HEK293 (cell line): ENCODE measurements around the gene NOB1.

Experiments
- CTCF ChIA-PET: fragments of 350-600 bp; formaldehyde crosslinking; extraction: SDS; loops from one replicate; lab custom pipeline; 2021; ENCODE audit warnings: antibody characterized with exemption; lab: Yijun Ruan, JAX
- POLR2A ChIA-PET: fragments of 300-600 bp; formaldehyde crosslinking; extraction: SDS; loops from one replicate; lab custom pipeline; 2020; ENCODE audit warnings: antibody characterized with exemption, inconsistent platforms; lab: Yijun Ruan, JAX
- H3K27ac ChIP-seq: fragments of 200-500 bp; sonication (Bioruptor generic); 2 replicates; pipeline ENCODE4 v1.5.1; 2014; ENCODE audit warnings: low read depth, low read length, control low read depth, inconsistent platforms; ENCODE audit errors: extremely low read depth
- H3K36me3 ChIP-seq, 2 experiments: fragments of 200-500 bp in 1 of 2; sonication (Bioruptor generic) in 1 of 2; 1 replicate in 1 of 2; 2 replicates in 1 of 2; pipeline ENCODE4 v1.5.1; 2014 to 2017; ENCODE audit warnings: inconsistent platforms in 2 of 2, low read length in 2 of 2; ENCODE audit not compliant: control insufficient read depth in 2 of 2, insufficient read depth in 1 of 2
- H3K4me1 ChIP-seq: fragments of 200-500 bp; sonication (Bioruptor generic); 2 replicates; pipeline ENCODE4 v1.5.1; 2014; ENCODE audit warnings: mild to moderate bottlenecking, low read length, inconsistent platforms; ENCODE audit not compliant: control insufficient read depth, insufficient read depth
- H3K4me3 ChIP-seq: 2 replicates; pipeline ENCODE4 v1.5.1; 2011; ENCODE audit warnings: low read depth, mild to moderate bottlenecking, control low read depth, low read length, moderate library complexity
- H3K9me3 ChIP-seq: fragments of 200-500 bp; sonication (Bioruptor generic); 2 replicates; pipeline ENCODE4 v1.5.1; 2014; ENCODE audit warnings: low read depth, low read length, inconsistent platforms; ENCODE audit not compliant: control insufficient read depth, insufficient read depth
- GLIS2 ChIP-seq: fragments of 450-650 bp; formaldehyde crosslinking; IDR thresholded peaks from 2 replicates; pipeline ENCODE4 v1.5.1; 2016; ENCODE audit warnings: missing biosample characterization, missing genetic modification characterization
- IKZF3 ChIP-seq: fragments of 450-650 bp; IDR thresholded peaks from 2 replicates; pipeline ENCODE4 v1.5.0; 2018; ENCODE audit warnings: missing biosample characterization, mild to moderate bottlenecking, missing genetic modification characterization, moderate library complexity
- REPIN1 ChIP-seq: fragments of 450-650 bp; formaldehyde crosslinking; IDR thresholded peaks from 2 replicates; pipeline ENCODE4 v1.5.1; 2017; ENCODE audit warnings: missing biosample characterization, missing genetic modification characterization, low read depth
- ZBTB48 ChIP-seq: fragments of 450-650 bp; formaldehyde crosslinking; IDR thresholded peaks from 2 replicates; pipeline ENCODE4 v1.5.1; 2016; ENCODE audit warnings: missing biosample characterization, missing genetic modification characterization
- ZFHX2 ChIP-seq: fragments of 450-650 bp; formaldehyde crosslinking; conservative IDR thresholded peaks from 2 replicates; pipeline ENCODE4 v1.5.1; 2016; ENCODE audit warnings: missing biosample characterization, missing genetic modification characterization
- ZNF133 ChIP-seq: fragments of 450-650 bp; formaldehyde crosslinking; IDR thresholded peaks from 2 replicates; pipeline ENCODE4 v1.5.1; 2016; ENCODE audit warnings: missing biosample characterization, missing genetic modification characterization
- ZNF19 ChIP-seq: fragments of 450-650 bp; formaldehyde crosslinking; IDR thresholded peaks from 2 replicates; pipeline ENCODE4; 2016; ENCODE audit warnings: missing biosample characterization, missing genetic modification characterization, low read depth
- ZNF274 ChIP-seq, 2 experiments: fragments of 200-500 bp in 1 of 2; fragments of 450-650 bp in 1 of 2; sonication (Bioruptor generic) in 1 of 2; formaldehyde crosslinking in 1 of 2; IDR thresholded peaks; 2 replicates each; pipeline versions ENCODE4 v1.5.1 to v1.6.1; 2014 to 2016; ENCODE audit warnings: borderline replicate concordance in 1 of 2, inconsistent platforms in 1 of 2, low read length in 1 of 2, missing biosample characterization in 1 of 2, missing genetic modification characterization in 1 of 2
- ZNF350 ChIP-seq: fragments of 450-650 bp; formaldehyde crosslinking; IDR thresholded peaks from 2 replicates; pipeline ENCODE4 v1.5.0; 2017; ENCODE audit warnings: missing biosample characterization, mild to moderate bottlenecking, missing genetic modification characterization
- ZNF624 ChIP-seq: fragments of 450-650 bp; formaldehyde crosslinking; IDR thresholded peaks from 2 replicates; pipeline ENCODE4 v1.5.1; 2017; ENCODE audit warnings: missing biosample characterization, missing genetic modification characterization
- ZNF658 ChIP-seq: fragments of 450-650 bp; formaldehyde crosslinking; IDR thresholded peaks from 2 replicates; pipeline ENCODE4; 2016; ENCODE audit warnings: missing biosample characterization, missing genetic modification characterization
- ZNF660 ChIP-seq: fragments of 450-650 bp; IDR thresholded peaks from 2 replicates; pipeline ENCODE4 v1.5.1; 2018; ENCODE audit warnings: missing biosample characterization, mild to moderate bottlenecking, missing genetic modification characterization
- ZNF677 ChIP-seq: fragments of 450-650 bp; IDR thresholded peaks from 2 replicates; pipeline ENCODE4 v1.5.0; 2018; ENCODE audit warnings: missing biosample characterization, mild to moderate bottlenecking, missing genetic modification characterization, moderate library complexity
- TF ChIP-seq, protein P1 (sequence below): fragments of 450-650 bp; formaldehyde crosslinking; IDR thresholded peaks from 2 replicates; pipeline ENCODE4 v1.5.1; 2016; ENCODE audit warnings: missing biosample characterization, missing genetic modification characterization
- TF ChIP-seq, protein P2 (sequence below): fragments of 450-650 bp; formaldehyde crosslinking; IDR thresholded peaks from 2 replicates; pipeline ENCODE4 v1.5.1; 2016; ENCODE audit warnings: missing biosample characterization, missing genetic modification characterization
- TF ChIP-seq, protein P3 (sequence below): fragments of 450-650 bp; formaldehyde crosslinking; IDR thresholded peaks from 2 replicates; pipeline ENCODE4 v1.5.1; 2016; ENCODE audit warnings: missing biosample characterization, missing genetic modification characterization
- TF ChIP-seq, protein P4 (sequence below): fragments of 450-650 bp; formaldehyde crosslinking; IDR thresholded peaks from 2 replicates; pipeline ENCODE4 v1.5.1; 2016; ENCODE audit warnings: missing biosample characterization, missing genetic modification characterization
- TF ChIP-seq, protein P5 (sequence below): fragments of 450-650 bp; formaldehyde crosslinking; conservative IDR thresholded peaks from 2 replicates; pipeline ENCODE4 v1.5.1; 2016; ENCODE audit warnings: low read depth, missing biosample characterization, missing genetic modification characterization

The NOB1 gene

DNA sequence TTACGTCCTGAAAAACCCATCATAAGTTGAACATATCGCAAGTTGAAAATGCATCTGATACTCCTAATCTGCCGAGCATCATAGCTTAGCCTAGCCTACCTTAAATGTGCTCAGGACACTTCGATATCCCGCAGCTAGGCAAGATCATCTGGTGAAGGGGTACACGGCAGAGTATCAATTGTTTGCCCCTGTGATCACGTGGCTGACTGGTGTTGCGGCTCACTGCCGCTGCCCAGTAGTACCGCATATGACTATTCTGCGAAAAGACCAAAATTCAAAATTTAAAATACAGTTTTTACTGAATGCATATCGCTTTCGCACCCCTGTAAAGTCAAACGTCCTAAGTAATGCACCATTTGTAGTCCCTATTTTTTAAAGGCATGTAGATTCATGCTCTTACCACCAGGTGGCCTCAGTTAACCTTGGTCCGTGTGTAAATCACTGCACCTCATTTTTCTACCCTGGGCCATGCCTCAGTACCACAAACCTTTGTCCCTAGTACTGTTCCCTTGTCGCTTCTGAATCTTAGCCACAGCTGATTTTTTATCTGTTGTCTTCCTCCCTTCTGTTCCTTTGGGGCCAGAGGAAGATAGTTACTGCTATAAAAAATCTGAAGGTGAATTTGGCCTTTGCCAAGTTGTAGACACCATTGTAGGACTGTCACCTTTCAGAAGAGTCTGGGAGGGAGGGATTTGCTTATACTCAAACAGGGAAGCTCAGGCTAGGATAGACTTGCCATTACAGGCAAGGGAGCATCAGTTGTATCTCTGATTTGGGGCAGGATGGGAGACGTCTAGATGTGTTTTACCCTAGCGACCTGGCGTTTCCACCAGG is 41.8 kb upstream of the NOB1 start (continued):
- TF ChIP-seq, protein P1, sequence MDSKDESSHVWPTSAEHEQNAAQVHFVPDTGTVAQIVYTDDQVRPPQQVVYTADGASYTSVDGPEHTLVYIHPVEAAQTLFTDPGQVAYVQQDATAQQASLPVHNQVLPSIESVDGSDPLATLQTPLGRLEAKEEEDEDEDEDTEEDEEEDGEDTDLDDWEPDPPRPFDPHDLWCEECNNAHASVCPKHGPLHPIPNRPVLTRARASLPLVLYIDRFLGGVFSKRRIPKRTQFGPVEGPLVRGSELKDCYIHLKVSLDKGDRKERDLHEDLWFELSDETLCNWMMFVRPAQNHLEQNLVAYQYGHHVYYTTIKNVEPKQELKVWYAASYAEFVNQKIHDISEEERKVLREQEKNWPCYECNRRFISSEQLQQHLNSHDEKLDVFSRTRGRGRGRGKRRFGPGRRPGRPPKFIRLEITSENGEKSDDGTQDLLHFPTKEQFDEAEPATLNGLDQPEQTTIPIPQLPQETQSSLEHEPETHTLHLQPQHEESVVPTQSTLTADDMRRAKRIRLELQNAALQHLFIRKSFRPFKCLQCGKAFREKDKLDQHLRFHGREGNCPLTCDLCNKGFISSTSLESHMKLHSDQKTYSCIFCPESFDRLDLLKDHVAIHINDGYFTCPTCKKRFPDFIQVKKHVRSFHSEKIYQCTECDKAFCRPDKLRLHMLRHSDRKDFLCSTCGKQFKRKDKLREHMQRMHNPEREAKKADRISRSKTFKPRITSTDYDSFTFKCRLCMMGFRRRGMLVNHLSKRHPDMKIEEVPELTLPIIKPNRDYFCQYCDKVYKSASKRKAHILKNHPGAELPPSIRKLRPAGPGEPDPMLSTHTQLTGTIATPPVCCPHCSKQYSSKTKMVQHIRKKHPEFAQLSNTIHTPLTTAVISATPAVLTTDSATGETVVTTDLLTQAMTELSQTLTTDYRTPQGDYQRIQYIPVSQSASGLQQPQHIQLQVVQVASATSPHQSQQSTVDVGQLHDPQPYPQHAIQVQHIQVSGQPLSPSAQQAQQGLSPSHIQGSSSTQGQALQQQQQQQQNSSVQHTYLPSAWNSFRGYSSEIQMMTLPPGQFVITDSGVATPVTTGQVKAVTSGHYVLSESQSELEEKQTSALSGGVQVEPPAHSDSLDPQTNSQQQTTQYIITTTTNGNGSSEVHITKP (tag by site-specific recombination): peak; percentile 99
- TF ChIP-seq ZNF133 (tag by site-specific recombination): no peak
- TF ChIP-seq ZNF660 (tag by site-specific recombination): 0 out of 2 replicates have a peak, but pooled peaks have one; percentile 31
- TF ChIP-seq, protein P2, sequence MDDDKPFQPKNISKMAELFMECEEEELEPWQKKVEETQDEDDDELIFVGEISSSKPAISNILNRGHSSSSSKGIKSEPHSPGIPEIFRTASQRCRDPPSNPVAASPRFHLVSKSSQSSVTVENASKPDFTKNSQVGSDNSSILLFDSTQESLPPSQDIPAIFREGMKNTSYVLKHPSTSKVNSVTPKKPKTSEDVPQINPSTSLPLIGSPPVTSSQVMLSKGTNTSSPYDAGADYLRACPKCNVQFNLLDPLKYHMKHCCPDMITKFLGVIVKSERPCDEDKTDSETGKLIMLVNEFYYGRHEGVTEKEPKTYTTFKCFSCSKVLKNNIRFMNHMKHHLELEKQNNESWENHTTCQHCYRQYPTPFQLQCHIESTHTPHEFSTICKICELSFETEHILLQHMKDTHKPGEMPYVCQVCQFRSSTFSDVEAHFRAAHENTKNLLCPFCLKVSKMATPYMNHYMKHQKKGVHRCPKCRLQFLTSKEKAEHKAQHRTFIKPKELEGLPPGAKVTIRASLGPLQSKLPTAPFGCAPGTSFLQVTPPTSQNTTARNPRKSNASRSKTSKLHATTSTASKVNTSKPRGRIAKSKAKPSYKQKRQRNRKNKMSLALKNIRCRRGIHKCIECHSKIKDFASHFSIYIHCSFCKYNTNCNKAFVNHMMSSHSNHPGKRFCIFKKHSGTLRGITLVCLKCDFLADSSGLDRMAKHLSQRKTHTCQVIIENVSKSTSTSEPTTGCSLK (tag by site-specific recombination): no peak
- TF ChIP-seq, all 188 proteins: peak for 8

DNA sequence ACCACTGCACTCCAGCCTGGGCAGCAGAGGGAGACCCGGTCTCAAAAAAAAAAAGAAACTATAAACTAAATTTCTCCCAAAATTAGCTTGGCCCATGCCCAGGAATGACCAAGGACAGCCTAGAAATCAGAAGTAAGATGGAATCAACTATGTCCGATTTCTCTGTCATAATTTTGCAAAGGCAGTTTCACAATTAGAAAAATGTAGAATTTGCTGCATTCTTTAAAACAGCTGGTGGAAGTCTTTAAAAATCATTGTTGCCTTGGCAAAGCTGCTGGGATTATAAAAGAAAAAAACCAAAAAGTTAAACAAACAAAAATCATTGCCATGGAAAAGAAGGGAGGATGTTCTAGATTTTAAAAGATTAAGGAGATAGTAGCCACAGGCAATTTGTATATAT is 39.8 kb upstream of the NOB1 start:
- CTCF ChIA-PET: interaction anchor here (0.6 to 6.5 kb wide), 2 partner anchors 136 to 758 kb away, joined by 4 to 81 read pairs; no protein-coding TSS in a partner anchor
- TF ChIP-seq, protein P3, sequence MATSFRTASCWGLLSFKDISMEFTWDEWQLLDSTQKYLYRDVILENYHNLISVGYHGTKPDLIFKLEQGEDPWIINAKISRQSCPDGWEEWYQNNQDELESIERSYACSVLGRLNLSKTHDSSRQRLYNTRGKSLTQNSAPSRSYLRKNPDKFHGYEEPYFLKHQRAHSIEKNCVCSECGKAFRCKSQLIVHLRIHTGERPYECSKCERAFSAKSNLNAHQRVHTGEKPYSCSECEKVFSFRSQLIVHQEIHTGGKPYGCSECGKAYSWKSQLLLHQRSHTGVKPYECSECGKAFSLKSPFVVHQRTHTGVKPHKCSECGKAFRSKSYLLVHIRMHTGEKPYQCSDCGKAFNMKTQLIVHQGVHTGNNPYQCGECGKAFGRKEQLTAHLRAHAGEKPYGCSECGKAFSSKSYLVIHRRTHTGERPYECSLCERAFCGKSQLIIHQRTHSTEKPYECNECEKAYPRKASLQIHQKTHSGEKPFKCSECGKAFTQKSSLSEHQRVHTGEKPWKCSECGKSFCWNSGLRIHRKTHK (tag by site-specific recombination): no peak
- no peak for TF ChIP-seq REPIN1 (tag by site-specific recombination)
- TF ChIP-seq IKZF3: no peak
- TF ChIP-seq ZNF350: no peak
- TF ChIP-seq ZNF624 (tag by site-specific recombination): no peak
- no peak for TF ChIP-seq ZNF274 (IDR thresholded peaks at IDR 0.05; ENCODE audit: low read length)
- no peak for TF ChIP-seq ZNF274 (tag by site-specific recombination; IDR thresholded peaks at IDR 0.05; ENCODE audit: borderline replicate concordance)
- TF ChIP-seq ZBTB48 (tag by site-specific recombination): no peak
- no peak for TF ChIP-seq ZNF677 (tag by site-specific recombination)
- TF ChIP-seq GLIS2 (tag by site-specific recombination): no peak
- no peak for TF ChIP-seq ZNF19
- TF ChIP-seq, protein P4, sequence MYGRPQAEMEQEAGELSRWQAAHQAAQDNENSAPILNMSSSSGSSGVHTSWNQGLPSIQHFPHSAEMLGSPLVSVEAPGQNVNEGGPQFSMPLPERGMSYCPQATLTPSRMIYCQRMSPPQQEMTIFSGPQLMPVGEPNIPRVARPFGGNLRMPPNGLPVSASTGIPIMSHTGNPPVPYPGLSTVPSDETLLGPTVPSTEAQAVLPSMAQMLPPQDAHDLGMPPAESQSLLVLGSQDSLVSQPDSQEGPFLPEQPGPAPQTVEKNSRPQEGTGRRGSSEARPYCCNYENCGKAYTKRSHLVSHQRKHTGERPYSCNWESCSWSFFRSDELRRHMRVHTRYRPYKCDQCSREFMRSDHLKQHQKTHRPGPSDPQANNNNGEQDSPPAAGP (tag by site-specific recombination): no peak
- TF ChIP-seq ZFHX2 (tag by site-specific recombination): no peak
- TF ChIP-seq, protein P5, sequence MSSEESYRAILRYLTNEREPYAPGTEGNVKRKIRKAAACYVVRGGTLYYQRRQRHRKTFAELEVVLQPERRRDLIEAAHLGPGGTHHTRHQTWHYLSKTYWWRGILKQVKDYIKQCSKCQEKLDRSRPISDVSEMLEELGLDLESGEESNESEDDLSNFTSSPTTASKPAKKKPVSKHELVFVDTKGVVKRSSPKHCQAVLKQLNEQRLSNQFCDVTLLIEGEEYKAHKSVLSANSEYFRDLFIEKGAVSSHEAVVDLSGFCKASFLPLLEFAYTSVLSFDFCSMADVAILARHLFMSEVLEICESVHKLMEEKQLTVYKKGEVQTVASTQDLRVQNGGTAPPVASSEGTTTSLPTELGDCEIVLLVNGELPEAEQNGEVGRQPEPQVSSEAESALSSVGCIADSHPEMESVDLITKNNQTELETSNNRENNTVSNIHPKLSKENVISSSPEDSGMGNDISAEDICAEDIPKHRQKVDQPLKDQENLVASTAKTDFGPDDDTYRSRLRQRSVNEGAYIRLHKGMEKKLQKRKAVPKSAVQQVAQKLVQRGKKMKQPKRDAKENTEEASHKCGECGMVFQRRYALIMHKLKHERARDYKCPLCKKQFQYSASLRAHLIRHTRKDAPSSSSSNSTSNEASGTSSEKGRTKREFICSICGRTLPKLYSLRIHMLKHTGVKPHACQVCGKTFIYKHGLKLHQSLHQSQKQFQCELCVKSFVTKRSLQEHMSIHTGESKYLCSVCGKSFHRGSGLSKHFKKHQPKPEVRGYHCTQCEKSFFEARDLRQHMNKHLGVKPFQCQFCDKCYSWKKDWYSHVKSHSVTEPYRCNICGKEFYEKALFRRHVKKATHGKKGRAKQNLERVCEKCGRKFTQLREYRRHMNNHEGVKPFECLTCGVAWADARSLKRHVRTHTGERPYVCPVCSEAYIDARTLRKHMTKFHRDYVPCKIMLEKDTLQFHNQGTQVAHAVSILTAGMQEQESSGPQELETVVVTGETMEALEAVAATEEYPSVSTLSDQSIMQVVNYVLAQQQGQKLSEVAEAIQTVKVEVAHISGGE (tag by site-specific recombination): no peak
- TF ChIP-seq ZNF658 (tag by site-specific recombination): no peak
- no peaks in the 10 kb centered on the region for H3K4me1 ChIP-seq
- H3K36me3 ChIP-seq: peaks cover 0 to 13% of the 10 kb centered on the region in 2 experiments; a peak in 2 of 3 replicates
- POLR2A ChIA-PET: interaction anchor here (0.5 kb wide), 1 partner anchor 88 kb away, joined by 3 read pairs; no protein-coding TSS in a partner anchor
- no peaks in the 10 kb centered on the region for H3K9me3 ChIP-seq
- no peak overlapping the region for H3K4me3 ChIP-seq
- no peak overlapping the region for H3K27ac ChIP-seq
